SU-DHL-6 (cell line): ENCODE results near the gene GXYLT2.

Source experiments
- CTCF ChIP-seq: fragments of 200-600 bp; sonication (generic); IDR thresholded peaks from one replicate; pipeline ENCODE4 v1.5.1; 2017; ENCODE audit warnings: antibody characterized with exemption, mild to moderate bottlenecking, low read length, moderate library complexity; ENCODE audit not compliant: insufficient read depth, poor library complexity, severe bottlenecking
- EZH2phosphoT487 ChIP-seq: fragments of 200-600 bp; sonication (generic), shearing (Covaris generic); conservative IDR thresholded peaks from 2 replicates; pipeline ENCODE4 v1.6.1; 2018; ENCODE audit warnings: mild to moderate bottlenecking, antibody characterized with exemption, low read length, moderate library complexity, mixed read lengths

DNA sequence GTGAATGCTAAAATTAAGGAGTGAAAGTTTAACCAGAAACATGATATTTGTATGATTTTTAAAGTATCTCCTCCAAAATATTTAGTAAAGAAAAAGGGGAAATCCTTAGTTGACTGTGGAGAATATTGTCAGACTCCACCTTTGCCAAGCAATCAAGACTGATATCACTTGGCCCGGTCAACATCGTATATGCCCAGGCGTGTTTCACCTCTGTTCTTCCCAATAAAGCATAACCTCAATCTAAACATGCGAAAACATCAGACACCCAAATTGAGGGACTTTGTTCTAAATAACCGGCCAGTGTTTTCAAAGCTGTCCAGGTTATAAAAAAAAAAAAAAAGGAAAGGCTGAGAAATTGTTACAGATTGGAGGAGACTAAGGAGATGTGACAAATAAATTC, 54.6 kb downstream of the GXYLT2 start:
- TF ChIP-seq CTCF = no peak
- no peak for TF ChIP-seq EZH2phosphoT487
